Fibroblast of lung (primary cell): ENCODE measurements around the gene SGIP1. TPM values are rescaled to one million over a fixed set of nuclear protein-coding genes. Genes with fewer than 3 reads are reported as not detected.
A peak's percentile ranks its signal among the peaks of the same experiment; 100 is the strongest.

Experiments
- DNase-seq, 2 donors: peaks; one replicate each; pipeline versions ENCODE4 v3.0.0 to v3.0.0-alpha.2; 2010; ENCODE audit warnings: low read depth in 2 of 2
- H2AFZ ChIP-seq: 2 replicates; pipeline ENCODE4 v1.5.1; 2012; ENCODE audit warnings: low read length, control low read depth, inconsistent platforms
- H3K27ac ChIP-seq: 2 replicates; pipeline ENCODE4 v1.5.1; 2011; ENCODE audit warnings: low read length, control low read depth; ENCODE audit not compliant: insufficient read depth
- H3K27me3 ChIP-seq: 2 replicates; pipeline ENCODE4 v1.5.1; 2011; ENCODE audit warnings: mild to moderate bottlenecking, low read length; ENCODE audit not compliant: control insufficient read depth, insufficient read depth
- H3K36me3 ChIP-seq: 2 replicates; pipeline ENCODE4 v1.5.1; 2011; ENCODE audit warnings: low read length; ENCODE audit not compliant: control insufficient read depth, insufficient read depth
- H3K4me1 ChIP-seq: 2 replicates; pipeline ENCODE4 v1.5.1; 2011; ENCODE audit warnings: low read length; ENCODE audit not compliant: control insufficient read depth, insufficient read depth; ENCODE audit errors: extremely low read depth
- H3K4me2 ChIP-seq: 2 replicates; pipeline ENCODE4 v1.5.1; 2011; ENCODE audit warnings: low read length, control low read depth; ENCODE audit not compliant: insufficient read depth; ENCODE audit errors: extremely low read depth
- H3K4me3 ChIP-seq, 4 experiments: fragments of 200-600 bp in 1 of 4; sonication (generic) in 1 of 4; replicated peaks in 1 of 4; 2 replicates each; pipeline ENCODE4 v1.5.1; 2011 to 2016; ENCODE audit warnings: low read length in 4 of 4, low read depth in 3 of 4, mild to moderate bottlenecking in 3 of 4, control low read depth in 2 of 4, inconsistent platforms in 1 of 4, mixed read lengths in 1 of 4; ENCODE audit not compliant: insufficient read depth in 1 of 4; ENCODE audit errors: control extremely low read depth in 1 of 4
- H3K79me2 ChIP-seq: 2 replicates; pipeline ENCODE4 v1.5.1; 2012; ENCODE audit warnings: mild to moderate bottlenecking, low read length, inconsistent platforms; ENCODE audit not compliant: control insufficient read depth, insufficient read depth
- H3K9ac ChIP-seq: 2 replicates; pipeline ENCODE4 v1.5.1; 2011; ENCODE audit warnings: mild to moderate bottlenecking, low read length, control low read depth; ENCODE audit not compliant: insufficient read depth
- H3K9me3 ChIP-seq: 2 replicates; pipeline ENCODE4 v1.5.1; 2012; ENCODE audit warnings: low read depth, low read length; ENCODE audit not compliant: control insufficient read depth, insufficient read depth
- H4K20me1 ChIP-seq: 2 replicates; pipeline ENCODE4 v1.5.1; 2011; ENCODE audit warnings: low read length; ENCODE audit not compliant: control insufficient read depth, insufficient read depth; ENCODE audit errors: extremely low read depth
- CTCF ChIP-seq, 2 donors: IDR thresholded peaks in 1 of 2; conservative IDR thresholded peaks in 1 of 2; 1 replicate in 1 of 2; 2 replicates in 1 of 2; pipeline ENCODE4 v1.5.1; 2011 to 2012; ENCODE audit warnings: low read length in 2 of 2, control low read depth in 1 of 2, inconsistent platforms in 1 of 2, low read depth in 1 of 2, mild to moderate bottlenecking in 1 of 2
- EZH2 ChIP-seq: IDR thresholded peaks from 2 replicates; pipeline ENCODE4 v1.5.1; 2012; ENCODE audit warnings: low read length, control low read depth, mild to moderate bottlenecking; ENCODE audit errors: missing control alignments
- polyA plus RNA-seq, 2 donors: library from polyadenylated mRNA; depleted of rRNA in 1 of 2; stranded (reverse) in 1 of 2; unstranded in 1 of 2; fragments of >200 nt; gene quantifications; 2 replicates each; pipeline ENCODE4 v1.2.1, GENCODE V29; 2011 to 2012; ENCODE audit warnings: missing spikeins in 1 of 2
- total RNA-seq: library from RNA; depleted of rRNA; stranded (reverse); fragments of >200 nt; gene quantifications from 2 replicates; pipeline ENCODE4 v1.2.1, GENCODE V29; 2014

SGIP1 gene
- total and polyA plus RNA-seq, 2 donors (not counting 1 experiment from before 2014, with no cell fraction given) = 37.8 to 77.6 TPM

DNA sequence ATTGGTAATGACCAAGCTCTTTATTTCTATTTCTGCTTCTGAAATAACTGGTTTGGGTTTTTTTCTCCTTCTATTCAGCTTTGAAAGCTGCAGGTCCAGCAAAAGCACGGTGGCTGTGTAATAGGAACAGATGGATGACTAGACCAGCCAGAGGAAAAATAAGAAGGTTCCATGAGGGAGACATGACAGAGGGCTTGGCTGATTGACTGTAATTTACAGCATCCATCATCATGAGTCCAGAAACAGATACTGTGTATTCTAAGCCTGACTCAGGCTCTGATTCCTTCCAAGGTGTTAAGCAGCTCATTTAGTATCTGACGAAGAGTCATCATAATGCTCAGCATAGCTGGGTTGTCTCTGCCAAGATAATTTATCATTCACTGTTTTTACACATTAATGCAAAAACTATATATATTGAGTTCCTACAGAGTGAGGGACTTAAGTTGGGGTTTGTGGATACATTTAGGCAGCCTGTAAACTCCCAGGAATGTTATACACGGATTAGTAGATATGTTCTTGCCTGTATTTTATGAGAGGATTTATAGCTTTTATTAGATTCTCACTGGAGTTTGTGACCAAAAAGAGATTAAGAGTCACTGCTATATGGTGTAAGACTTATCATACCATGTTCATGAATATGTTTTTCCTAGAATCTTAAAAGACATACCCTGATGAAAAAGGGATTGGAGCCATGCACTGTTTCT is 72.6 kb downstream of the SGIP1 start:
- no peak for TF ChIP-seq CTCF (conservative IDR thresholded peaks at IDR 0.05 in 1 of 2, IDR thresholded peaks at IDR 0.05 in 1 of 2; ENCODE audit: low read depth in 1 of 2, low read length in 2 of 2)
- TF ChIP-seq EZH2 = no peak
- H3K27ac ChIP-seq = no peak overlapping the region
- DNase-seq = no peak
- no peak overlapping the region for H3K4me2 ChIP-seq
- no peaks in the 10 kb centered on the region for H3K4me1 ChIP-seq
- H2AFZ ChIP-seq = no peak overlapping the region
- H3K9ac ChIP-seq = no peak overlapping the region
- no peak overlapping the region for H3K4me3 ChIP-seq
- no peaks in the 10 kb centered on the region for H3K27me3 ChIP-seq
- no peaks in the 10 kb centered on the region for H3K9me3 ChIP-seq
- no peaks in the 10 kb centered on the region for H3K79me2 ChIP-seq
- no peaks in the 10 kb centered on the region for H4K20me1 ChIP-seq
- H3K36me3 ChIP-seq = peaks cover 2% of the 10 kb centered on the region

DNA sequence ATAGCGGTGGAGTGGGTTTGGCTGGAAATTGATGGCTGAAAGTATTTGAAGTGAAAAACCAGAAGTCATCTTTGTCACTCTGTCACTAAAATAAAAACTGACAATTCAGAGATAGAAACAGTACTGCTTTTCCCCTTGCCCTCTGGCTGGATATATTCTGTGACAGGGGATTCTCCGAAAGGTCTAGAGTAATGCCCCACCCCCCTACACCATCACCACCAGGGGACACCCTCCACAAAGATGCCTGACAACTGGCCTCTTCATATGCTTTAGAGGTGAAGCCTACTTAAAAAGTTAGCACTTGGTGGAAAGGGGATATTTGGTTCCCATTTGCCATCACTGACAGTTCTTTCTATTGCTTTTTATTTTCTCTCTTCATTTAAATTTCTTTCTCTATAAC is 73.5 kb downstream of the SGIP1 start:
- Histone ChIP-seq H3K4me3 (no peak overlapping the region), H3K4me2 (no peak overlapping the region), H2AFZ (no peak overlapping the region), H3K9me3 (no peaks in the 10 kb centered on the region), H3K9ac (no peak overlapping the region), H3K79me2 (no peaks in the 10 kb centered on the region), H3K27ac (no peak overlapping the region), H3K27me3 (no peaks in the 10 kb centered on the region), H4K20me1 (no peaks in the 10 kb centered on the region), H3K4me1 (no peaks in the 10 kb centered on the region), H3K36me3 (peaks cover 2% of the 10 kb centered on the region)
- no peak for DNase-seq
- TF ChIP-seq EZH2 = no peak

GRCh38 chr1:66613187-66613586 is 79.2 kb downstream of the SGIP1 start:
- H4K20me1 ChIP-seq = no peaks in the 10 kb centered on the region
- no peak overlapping the region for H3K4me3 ChIP-seq
- H3K4me2 ChIP-seq = no peak overlapping the region
- no peaks in the 10 kb centered on the region for H3K27me3 ChIP-seq
- H3K4me1 ChIP-seq = no peaks in the 10 kb centered on the region
- DNase-seq = peak in 1 of 2 donors; percentile 10
- H3K36me3 ChIP-seq = peaks cover 2% of the 10 kb centered on the region
- H3K27ac ChIP-seq = no peak overlapping the region
- TF ChIP-seq EZH2 (no peak), CTCF (conservative IDR thresholded peaks at IDR 0.05 in 1 of 2, IDR thresholded peaks at IDR 0.05 in 1 of 2; ENCODE audit: low read depth in 1 of 2, low read length in 2 of 2) (no peak)
- no peaks in the 10 kb centered on the region for H3K79me2 ChIP-seq
- no peak overlapping the region for H2AFZ ChIP-seq
- no peak overlapping the region for H3K9ac ChIP-seq
- no peaks in the 10 kb centered on the region for H3K9me3 ChIP-seq
